HFF-Myc (cell line): ENCODE data around the gene JAM3.
"Not testable (repeated sequence)": the region's sequence is repeated elsewhere in the genome, so short reads cannot be mapped to it uniquely, and the experiment has no call there.

Experiments used
- DNase-seq: peaks from one replicate; pipeline ENCODE4 v3.0.0-alpha.2; 2011; ENCODE audit warnings: low read depth; ENCODE audit errors: extremely low read depth
- H3K4me3 ChIP-seq: replicated peaks from 2 replicates; pipeline ENCODE4 v1.5.1; 2011; ENCODE audit warnings: low read depth, mild to moderate bottlenecking, control low read depth, low read length
- CTCF ChIP-seq: IDR thresholded peaks from 2 replicates; pipeline ENCODE4 v1.5.1; 2012; ENCODE audit warnings: mild to moderate bottlenecking, low read depth, low read length, control low read depth; ENCODE audit errors: missing control alignments

The JAM3 gene

GRCh38 chr11:134176284-134176683 lies 107.4 kb downstream of the JAM3 start:
- DNase-seq, result no peak
- no peak overlapping the region for H3K4me3 ChIP-seq
- TF ChIP-seq CTCF, result no peak

- no peak for TF ChIP-seq CTCF
- DNase-seq, result no peak
- no peak overlapping the region for H3K4me3 ChIP-seq
These were observed 109.3 kb downstream of the JAM3 start for GRCh38 chr11:134178032-134178674.

GRCh38 chr11:134181707-134182106 lies 112.8 kb downstream of the JAM3 start:
- TF ChIP-seq CTCF, result no peak
- H3K4me3 ChIP-seq, result no peak overlapping the region
- DNase-seq, result no peak

- not testable (repeated sequence) for DNase-seq, H3K4me3 ChIP-seq
These were observed 119.2 kb downstream of the JAM3 start for GRCh38 chr11:134188092-134188491.

GRCh38 chr11:134196756-134197155 lies 127.9 kb downstream of the JAM3 start:
- no peak for TF ChIP-seq CTCF
- no peak for DNase-seq
- H3K4me3 ChIP-seq, result no peak overlapping the region

GRCh38 chr11:134199531-134199930 lies 130.7 kb downstream of the JAM3 start:
- H3K4me3 ChIP-seq, result no peak overlapping the region
- DNase-seq, result no peak
- TF ChIP-seq CTCF, result no peak

- TF ChIP-seq CTCF, result no peak
- DNase-seq, result no peak
- H3K4me3 ChIP-seq, result no peak overlapping the region
These were observed 131.8 kb downstream of the JAM3 start for GRCh38 chr11:134200688-134201087.
